GM12873 (cell line): ENCODE data around the gene TAF1A.

Source experiments
- CTCF ChIP-seq: IDR thresholded peaks from 2 replicates; pipeline ENCODE4 v1.5.1; 2012; ENCODE audit warnings: low read depth, mild to moderate bottlenecking, moderate library complexity, low read length, control low read depth; ENCODE audit not compliant: insufficient read depth; ENCODE audit errors: missing control alignments

TAF1A gene

DNA sequence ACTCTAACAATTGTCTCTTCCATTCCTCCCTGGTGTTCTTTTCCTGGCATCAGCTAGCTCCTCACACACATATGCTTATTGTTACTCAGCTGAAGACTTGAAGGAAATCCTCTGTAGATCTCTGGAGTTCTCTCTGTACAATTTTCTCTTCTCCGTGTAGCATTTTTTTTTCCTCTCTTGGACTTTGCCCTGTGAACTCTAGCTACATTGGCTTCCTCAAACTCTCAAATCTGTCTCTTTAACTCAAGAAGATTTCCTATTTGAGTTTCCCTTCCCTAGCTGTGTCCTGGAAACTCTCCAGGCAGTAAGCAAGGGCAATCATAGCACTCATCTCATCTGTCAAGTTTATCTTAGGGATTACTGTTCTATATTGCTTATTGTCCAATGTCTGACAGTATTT, 23.9 kb upstream of the TAF1A start:
- TF ChIP-seq CTCF, result no peak

DNA sequence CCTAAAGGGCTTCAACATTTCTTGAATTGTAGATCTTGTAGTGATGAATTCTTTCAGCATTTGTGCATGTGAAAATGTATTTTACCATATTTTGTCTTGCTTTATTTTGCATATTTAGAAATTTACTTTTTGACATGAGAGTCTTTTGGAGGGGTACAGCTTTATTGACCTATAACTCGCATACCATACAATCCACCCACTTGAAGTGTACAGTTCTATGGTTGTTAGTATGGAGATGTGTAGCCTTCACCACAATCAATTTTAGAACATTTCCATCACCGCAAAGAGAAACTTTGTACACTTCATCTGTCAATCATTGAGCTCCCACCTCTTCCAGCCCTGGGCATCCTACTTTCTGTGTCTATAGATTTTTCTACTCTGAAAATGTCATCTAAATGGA, 21.0 kb upstream of the TAF1A start:
- no peak for TF ChIP-seq CTCF

- no peak for TF ChIP-seq CTCF
These were observed 17.0 kb upstream of the TAF1A start for GRCh38 chr1:222606757-222607156.

DNA sequence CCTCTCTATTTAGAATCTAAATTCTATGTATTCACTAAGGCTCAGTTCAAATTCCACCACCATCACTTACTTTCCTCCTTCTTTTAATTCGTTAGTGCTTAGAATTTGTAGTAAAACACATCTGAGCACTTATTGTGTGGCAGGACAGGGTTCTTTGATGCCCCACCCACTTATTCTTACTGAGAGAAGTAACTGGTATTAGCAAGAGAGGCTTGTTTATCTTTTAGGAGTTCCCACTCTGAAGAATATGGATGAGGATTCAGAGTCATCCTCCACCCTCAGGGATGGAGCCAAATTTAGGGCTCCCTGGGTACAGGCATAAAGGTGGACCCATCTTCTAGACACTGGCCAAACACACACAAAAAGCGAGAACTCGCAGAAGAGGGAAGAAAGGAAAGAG, 11.5 kb upstream of the TAF1A start:
- TF ChIP-seq CTCF, result no peak

DNA sequence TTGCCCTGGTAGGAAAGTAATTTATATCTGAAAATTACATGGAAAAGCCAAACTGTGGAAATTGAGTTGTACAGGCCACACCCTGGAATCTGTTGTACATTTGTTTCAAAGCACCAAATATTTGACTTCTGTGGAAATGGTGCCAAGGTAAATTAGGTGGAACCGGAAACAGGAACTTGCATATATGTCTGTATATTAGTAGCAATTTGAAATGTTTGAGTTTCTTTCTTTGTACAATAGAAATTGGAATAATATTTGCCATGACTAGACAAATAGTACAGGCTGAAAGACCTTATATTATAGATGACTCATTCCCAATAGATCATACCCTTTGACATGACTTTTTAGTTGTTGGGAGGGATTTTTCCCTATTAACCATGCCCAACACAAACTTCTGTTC, 10.5 kb upstream of the TAF1A start:
- TF ChIP-seq CTCF, result no peak

GRCh38 chr1:222596696-222597095, 7.0 kb upstream of the TAF1A start:
- no peak for TF ChIP-seq CTCF

- no peak for TF ChIP-seq CTCF
These were observed 5.1 kb upstream of the TAF1A start for GRCh38 chr1:222594789-222595188.

DNA sequence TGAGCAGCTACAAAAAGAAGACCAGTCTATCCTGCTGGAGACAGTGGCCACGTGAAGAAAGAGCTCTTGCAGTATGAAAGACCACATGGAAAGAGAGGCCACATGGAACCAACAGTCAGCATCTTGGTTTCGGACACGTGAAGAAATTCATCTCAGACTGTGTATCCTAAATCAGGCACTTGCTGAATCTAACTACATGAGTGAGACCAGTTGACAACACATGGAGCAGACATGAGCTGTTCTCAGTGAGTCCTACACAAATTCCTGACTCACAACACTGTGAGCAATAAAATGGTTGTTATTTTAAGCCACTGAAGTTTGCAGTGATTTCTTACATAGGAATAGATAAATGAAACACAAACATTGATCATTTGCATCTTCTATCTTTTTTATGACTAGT, 2.4 kb upstream of the TAF1A start:
- no peak for TF ChIP-seq CTCF
